Measurements from ENCODE around the gene SEC61A1.

DNA sequence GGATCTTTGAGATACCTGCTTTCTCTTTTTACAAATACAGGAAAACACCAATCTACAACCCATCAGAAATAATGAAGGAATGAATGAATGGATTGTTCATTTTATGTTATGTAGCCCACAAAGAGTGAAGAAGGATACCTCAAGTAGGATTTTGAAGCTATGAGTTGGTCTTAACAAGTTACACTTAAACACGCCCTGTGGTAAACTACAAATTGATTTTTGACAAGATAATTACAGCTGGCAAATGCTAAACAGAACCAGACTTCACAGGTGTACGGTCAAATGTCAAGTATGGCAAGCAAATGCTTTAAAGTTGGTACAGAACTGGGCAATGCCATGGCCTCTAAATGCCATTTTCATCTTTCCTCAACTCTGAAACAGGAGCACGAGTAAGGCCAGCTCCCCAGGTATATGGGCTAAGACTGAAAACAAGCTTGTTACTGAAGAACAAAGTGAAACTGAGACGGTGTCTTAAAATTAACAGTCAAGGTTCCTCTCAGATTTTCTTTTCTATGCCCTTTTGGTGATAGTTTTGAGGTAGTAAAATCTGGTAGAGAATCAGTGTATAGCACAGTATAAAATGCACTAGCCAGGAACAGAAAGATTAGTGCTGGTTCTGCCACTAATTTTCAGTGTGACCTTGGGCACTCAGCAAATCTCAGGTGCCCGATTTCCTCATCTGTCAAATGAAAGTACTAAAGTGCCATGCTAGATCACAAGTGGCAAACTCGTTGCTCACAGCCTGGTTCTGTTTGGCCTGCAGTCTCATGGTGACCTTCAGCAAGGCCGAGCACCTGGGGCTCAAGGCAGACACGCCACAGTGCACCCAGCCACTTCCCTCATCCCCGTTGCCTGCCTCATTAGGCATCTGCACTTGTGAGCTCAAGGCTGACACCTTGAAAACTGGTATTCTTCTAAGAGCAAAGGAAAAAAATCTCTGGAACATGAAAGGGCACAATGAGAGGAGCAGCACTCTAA is 61.9 kb downstream of the SEC61A1 start:
- no peak for TF ChIP-seq ARNTL (CRISPR knock-in tag; IDR thresholded peaks at IDR 0.05; ENCODE audit: borderline replicate concordance, low read depth)
- no peak for TF ChIP-seq ZC3H10 (CRISPR knock-in tag; IDR thresholded peaks at IDR 0.05)
- TF ChIP-seq ZFP30 (CRISPR knock-in tag; IDR thresholded peaks at IDR 0.05): no peak
- TF ChIP-seq, protein P1, sequence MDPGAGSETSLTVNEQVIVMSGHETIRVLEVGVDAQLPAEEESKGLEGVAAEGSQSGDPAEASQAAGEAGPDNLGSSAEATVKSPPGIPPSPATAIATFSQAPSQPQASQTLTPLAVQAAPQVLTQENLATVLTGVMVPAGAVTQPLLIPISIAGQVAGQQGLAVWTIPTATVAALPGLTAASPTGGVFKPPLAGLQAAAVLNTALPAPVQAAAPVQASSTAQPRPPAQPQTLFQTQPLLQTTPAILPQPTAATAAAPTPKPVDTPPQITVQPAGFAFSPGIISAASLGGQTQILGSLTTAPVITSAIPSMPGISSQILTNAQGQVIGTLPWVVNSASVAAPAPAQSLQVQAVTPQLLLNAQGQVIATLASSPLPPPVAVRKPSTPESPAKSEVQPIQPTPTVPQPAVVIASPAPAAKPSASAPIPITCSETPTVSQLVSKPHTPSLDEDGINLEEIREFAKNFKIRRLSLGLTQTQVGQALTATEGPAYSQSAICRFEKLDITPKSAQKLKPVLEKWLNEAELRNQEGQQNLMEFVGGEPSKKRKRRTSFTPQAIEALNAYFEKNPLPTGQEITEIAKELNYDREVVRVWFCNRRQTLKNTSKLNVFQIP (CRISPR knock-in tag; IDR thresholded peaks at IDR 0.05; ENCODE audit: borderline replicate concordance, low read depth): no peak
- TF ChIP-seq ESRRG (CRISPR knock-in tag; IDR thresholded peaks at IDR 0.05): no peak

Data from SK-N-SH treated with all-trans-retinoic acid at 6 μM for 48 hours (cell line).